PC-9 (cell line): ENCODE data around the gene TMEM11. TPM values are rescaled to one million over a fixed set of nuclear protein-coding genes. Genes with fewer than 3 reads are reported as not detected.

Source experiments
- BruUV-seq: library from RNA; stranded (reverse); fragments of 400-500 nt; replicated peaks from 2 replicates; lab custom pipeline; 2021; lab: Mats Ljungman, UMichigan
- CTCF ChIA-PET: fragments of 300-600 bp; sonication (Branson Sonifier 250); formaldehyde crosslinking; loops from one replicate; lab custom pipeline; 2022; ENCODE audit warnings: antibody characterized with exemption; lab: Charles Lee
- POLR2A ChIA-PET: fragments of 300-600 bp; sonication (Branson Sonifier 250); formaldehyde crosslinking; loops from one replicate; lab custom pipeline; 2022; ENCODE audit warnings: antibody characterized with exemption; ENCODE audit not compliant: unreplicated experiment; lab: Charles Lee
- DNase-seq, 2 experiments: peaks; one replicate each; pipeline versions ENCODE4 v3.0.0 to v3.0.0-alpha.2; 2015 to 2022; ENCODE audit warnings: mixed read lengths in 1 of 2
- H2AFZ ChIP-seq: fragments of 200-600 bp; sonication (generic); 2 replicates; pipeline ENCODE4 v1.8.1; 2017; ENCODE audit warnings: antibody characterized with exemption
- H3F3A ChIP-seq: fragments of 200-600 bp; sonication (generic); 2 replicates; pipeline ENCODE4 v1.8.1; 2017; ENCODE audit warnings: antibody characterized with exemption, mild to moderate bottlenecking, low read depth; ENCODE audit not compliant: insufficient read depth
- H3K27ac ChIP-seq: fragments of 200-600 bp; sonication (generic); 2 replicates; pipeline ENCODE4 v1.6.1; 2016; ENCODE audit warnings: mixed run types
- H3K27me3 ChIP-seq: fragments of 200-600 bp; sonication (generic); 2 replicates; pipeline ENCODE4 v1.6.1; 2016; ENCODE audit warnings: low read depth, mixed run types; ENCODE audit not compliant: insufficient read depth
- H3K36me3 ChIP-seq: fragments of 200-600 bp; sonication (generic); 2 replicates; pipeline ENCODE4 v1.6.1; 2016; ENCODE audit warnings: low read depth, mixed run types
- H3K4me1 ChIP-seq: fragments of 200-600 bp; sonication (generic); replicated peaks from 2 replicates; pipeline ENCODE4 v1.6.1; 2016; ENCODE audit warnings: mixed run types; ENCODE audit not compliant: insufficient read depth
- H3K4me2 ChIP-seq: fragments of 200-600 bp; sonication (generic); 2 replicates; pipeline ENCODE4 v1.6.1; 2017; ENCODE audit warnings: mixed run types
- H3K4me3 ChIP-seq: fragments of 200-600 bp; sonication (generic); 2 replicates; pipeline ENCODE4 v1.6.1; 2016; ENCODE audit warnings: mixed run types
- H3K79me2 ChIP-seq: fragments of 200-600 bp; sonication (generic); 2 replicates; pipeline ENCODE4 v1.6.1; 2017; ENCODE audit warnings: low read depth, mixed run types
- H3K9me2 ChIP-seq: fragments of 200-600 bp; sonication (generic); 2 replicates; pipeline ENCODE4 v1.8.1; 2017; ENCODE audit warnings: mild to moderate bottlenecking; ENCODE audit not compliant: insufficient read depth
- H3K9me3 ChIP-seq: fragments of 200-600 bp; sonication (generic); 2 replicates; pipeline ENCODE4 v1.8.1; 2016; ENCODE audit warnings: low read depth; ENCODE audit not compliant: insufficient read depth
- H4K20me1 ChIP-seq: fragments of 200-600 bp; sonication (generic); 2 replicates; pipeline ENCODE4 v1.8.1; 2017; ENCODE audit not compliant: insufficient read depth
- EZH2 ChIP-seq: fragments of 200-600 bp; sonication (generic); IDR thresholded peaks from 2 replicates; pipeline ENCODE4 v1.8.0; 2017; ENCODE audit warnings: antibody characterized with exemption, low read depth
- intact Hi-C: fragments of 100-400 bp; cut with micrococcal nuclease; formaldehyde crosslinking; loops from one replicate; pipeline ENCODE4 v1.10.0; 2022; ENCODE audit not compliant: unreplicated experiment
- total RNA-seq: library from RNA; stranded (reverse); gene quantifications from 2 replicates; pipeline ENCODE4 v1.2.3, GENCODE V29; 2021
- TF ChIP-seq, protein P1 (sequence below): fragments of 200-600 bp; sonication (generic); conservative IDR thresholded peaks from 2 replicates; pipeline ENCODE4 v1.6.1; 2017; ENCODE audit warnings: mixed run types, antibody characterized with exemption, mild to moderate bottlenecking, moderate library complexity

TMEM11 gene
- total RNA-seq, 1 experiment from 2014 or later = 37.6 TPM

- no peaks in the 10 kb centered on the region for H3K9me2 ChIP-seq
- H3K4me3 ChIP-seq = no peak overlapping the region
- no peaks in the 10 kb centered on the region for H3F3A ChIP-seq
- CTCF ChIA-PET = no interaction called here
- POLR2A ChIA-PET = no interaction called here
- H4K20me1 ChIP-seq = no peaks in the 10 kb centered on the region
- DNase-seq = no peak
- no peaks in the 10 kb centered on the region for H3K9me3 ChIP-seq
- no peaks in the 10 kb centered on the region for H3K79me2 ChIP-seq
- H3K4me2 ChIP-seq = no peak overlapping the region
- H3K36me3 ChIP-seq = no peaks in the 10 kb centered on the region
- H3K4me1 ChIP-seq = no peaks in the 10 kb centered on the region
- TF ChIP-seq EZH2 = no peak
- TF ChIP-seq, protein P1, sequence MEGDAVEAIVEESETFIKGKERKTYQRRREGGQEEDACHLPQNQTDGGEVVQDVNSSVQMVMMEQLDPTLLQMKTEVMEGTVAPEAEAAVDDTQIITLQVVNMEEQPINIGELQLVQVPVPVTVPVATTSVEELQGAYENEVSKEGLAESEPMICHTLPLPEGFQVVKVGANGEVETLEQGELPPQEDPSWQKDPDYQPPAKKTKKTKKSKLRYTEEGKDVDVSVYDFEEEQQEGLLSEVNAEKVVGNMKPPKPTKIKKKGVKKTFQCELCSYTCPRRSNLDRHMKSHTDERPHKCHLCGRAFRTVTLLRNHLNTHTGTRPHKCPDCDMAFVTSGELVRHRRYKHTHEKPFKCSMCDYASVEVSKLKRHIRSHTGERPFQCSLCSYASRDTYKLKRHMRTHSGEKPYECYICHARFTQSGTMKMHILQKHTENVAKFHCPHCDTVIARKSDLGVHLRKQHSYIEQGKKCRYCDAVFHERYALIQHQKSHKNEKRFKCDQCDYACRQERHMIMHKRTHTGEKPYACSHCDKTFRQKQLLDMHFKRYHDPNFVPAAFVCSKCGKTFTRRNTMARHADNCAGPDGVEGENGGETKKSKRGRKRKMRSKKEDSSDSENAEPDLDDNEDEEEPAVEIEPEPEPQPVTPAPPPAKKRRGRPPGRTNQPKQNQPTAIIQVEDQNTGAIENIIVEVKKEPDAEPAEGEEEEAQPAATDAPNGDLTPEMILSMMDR = no peak
- H3K27me3 ChIP-seq = no peaks in the 10 kb centered on the region
- intact Hi-C loops = no loop called here
- no TSS peak for BruUV-seq
- no peak overlapping the region for H3K27ac ChIP-seq
- H2AFZ ChIP-seq = no peak overlapping the region
Measured at GRCh38 chr17:21235921-21236320, 22.0 kb upstream of the TMEM11 start.

DNA sequence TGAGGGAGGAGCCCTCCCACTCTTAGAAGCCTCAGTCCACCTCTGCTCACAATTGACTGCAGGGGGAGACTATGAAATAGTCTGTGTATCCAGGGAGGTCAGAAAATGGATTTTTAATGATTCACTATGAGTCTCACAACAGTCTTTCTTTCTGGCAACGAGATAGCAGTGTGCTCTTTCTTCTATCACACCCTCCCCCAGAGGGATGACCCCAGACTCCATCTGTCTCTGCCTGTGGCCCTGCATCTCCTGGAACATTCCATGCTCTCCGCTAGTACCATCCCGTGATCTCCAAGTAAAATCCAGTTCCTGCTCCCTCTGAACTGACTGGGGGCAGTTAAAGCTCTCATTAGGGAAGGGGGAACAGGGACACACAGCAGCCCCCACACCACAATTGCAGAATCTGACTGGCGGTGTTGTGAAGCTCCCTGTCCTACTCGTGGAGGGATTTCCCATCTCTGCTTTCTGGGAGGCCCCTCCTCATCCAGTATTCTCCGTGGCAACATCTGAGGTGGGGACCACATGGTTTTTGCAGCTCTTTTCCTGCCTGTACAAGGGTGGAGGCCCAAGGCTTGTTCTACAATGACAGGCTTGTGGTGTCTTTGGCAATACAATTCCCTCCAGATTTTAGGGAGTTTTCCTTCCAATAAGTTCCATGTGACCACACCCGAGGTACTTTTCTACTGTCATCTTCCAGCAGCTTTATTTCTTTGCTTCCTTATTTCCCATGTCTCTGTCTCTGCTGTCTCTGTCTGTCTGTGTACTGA lies 19.8 kb upstream of the TMEM11 start:
- Histone ChIP-seq H3K9me2 (no peaks in the 10 kb centered on the region), H3F3A (no peaks in the 10 kb centered on the region), H4K20me1 (no peaks in the 10 kb centered on the region), H3K9me3 (no peaks in the 10 kb centered on the region), H3K27ac (no peak overlapping the region), H2AFZ (no peak overlapping the region), H3K4me3 (no peak overlapping the region), H3K36me3 (no peaks in the 10 kb centered on the region), H3K4me1 (no peaks in the 10 kb centered on the region), H3K4me2 (no peak overlapping the region), H3K79me2 (no peaks in the 10 kb centered on the region), H3K27me3 (no peaks in the 10 kb centered on the region)
- no TSS peak for BruUV-seq
- DNase-seq = no peak
- intact Hi-C loops = no loop called here
- TF ChIP-seq, protein P1 = no peak
- no peak for TF ChIP-seq EZH2
- ChIA-PET POLR2A (no interaction called here), CTCF (no interaction called here)

GRCh38 chr17:21232033-21232749 lies 18.2 kb upstream of the TMEM11 start:
- CTCF ChIA-PET = no interaction called here

More at GRCh38 chr17:21232033-21232749, 18.2 kb upstream of the TMEM11 start:
- Histone ChIP-seq H4K20me1 (no peaks in the 10 kb centered on the region), H3K4me2 (no peak overlapping the region), H3K27me3 (no peaks in the 10 kb centered on the region), H2AFZ (no peak overlapping the region), H3K9me3 (no peaks in the 10 kb centered on the region), H3K4me1 (no peaks in the 10 kb centered on the region), H3K4me3 (no peak overlapping the region), H3K79me2 (no peaks in the 10 kb centered on the region), H3F3A (no peaks in the 10 kb centered on the region), H3K27ac (no peak overlapping the region), H3K36me3 (no peaks in the 10 kb centered on the region), H3K9me2 (no peaks in the 10 kb centered on the region)
- TF ChIP-seq, protein P1 = no peak
- TF ChIP-seq EZH2 = no peak
- intact Hi-C loops = no loop called here
- POLR2A ChIA-PET = no interaction called here
- no peak for DNase-seq
- no TSS peak for BruUV-seq
